ENCODE measurements around the gene CANX. TPM values are rescaled to one million over a fixed set of nuclear protein-coding genes. Genes with fewer than 3 reads are reported as not detected.

Gene CANX
- total RNA-seq, 1 experiment from 2014 or later = 538 TPM

DNA sequence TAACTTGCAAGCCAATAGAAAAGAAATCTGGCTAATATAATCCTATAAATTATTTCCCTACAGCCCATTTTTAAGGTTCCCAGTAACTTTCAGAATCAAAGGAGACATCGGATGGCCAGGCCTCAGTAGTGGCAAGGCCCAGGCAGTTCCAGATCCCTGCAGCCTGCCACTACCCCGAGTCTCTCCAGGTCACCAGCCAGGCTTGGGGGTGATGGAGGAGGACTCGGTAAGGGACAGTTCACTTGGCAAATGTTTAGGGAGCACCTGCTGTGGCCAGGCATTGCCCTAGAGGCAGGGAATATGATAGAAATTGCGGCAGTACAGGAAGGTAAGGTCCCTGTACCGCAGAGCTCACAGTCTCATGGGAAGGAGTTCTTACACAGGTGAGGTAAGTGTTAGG is 79.8 kb downstream of the CANX start:
- no peaks in the 10 kb centered on the region for H3K23me2 ChIP-seq (ENCODE audit: insufficient read length, low read depth, low read length, poor library complexity, severe bottlenecking)
- peak overlapping the region in 2 of 3 experiments; percentile 5 to 59; a peak in 2 of 7 replicates for H3K27ac Mint-ChIP-seq
- no CpG with 5 or more reads among the region's 5 CpGs for WGBS (ENCODE audit: extremely low coverage, insufficient read length, low lambda C conversion rate)
- H3K4me2 ChIP-seq (ENCODE audit: insufficient read depth, insufficient read length, low read length) = no peak overlapping the region
- no peak overlapping the region for H2BK20ac ChIP-seq (ENCODE audit: low read depth, low read length, poor library complexity, severe bottlenecking)
- no peak overlapping the region for H2BK5ac ChIP-seq (ENCODE audit: insufficient read length, low read length)
- no peak overlapping the region for H3K4me3 Mint-ChIP-seq
- H3K4me1 ChIP-seq (ENCODE audit: insufficient read depth, low read length) = no peaks in the 10 kb centered on the region
- no peak overlapping the region for H2BK12ac ChIP-seq (ENCODE audit: insufficient read length, low read depth, low read length)
- no peak overlapping the region for H3K9ac ChIP-seq (ENCODE audit: extremely low read depth, insufficient read length, low read length)
- H3K79me2 ChIP-seq (ENCODE audit: insufficient read depth, low read length) = no peaks in the 10 kb centered on the region
- no peak overlapping the region for H2BK15ac ChIP-seq (ENCODE audit: low read depth, low read length)
- H3T11ph ChIP-seq (ENCODE audit: low read length) = no peak overlapping the region
- no peaks in the 10 kb centered on the region for H3K4me1 Mint-ChIP-seq
- no peak overlapping the region for H2AK5ac ChIP-seq (ENCODE audit: insufficient read length, low read length)
- no peaks in the 10 kb centered on the region for H4K20me1 ChIP-seq (ENCODE audit: control insufficient read depth, insufficient read depth, insufficient read length)
- H3K23ac ChIP-seq (ENCODE audit: insufficient read length, low read depth, low read length) = no peak overlapping the region
- H4K8ac ChIP-seq (replicated peaks; ENCODE audit: insufficient read length, low read depth, low read length) = no peak overlapping the region
- no peak overlapping the region for H3K4ac ChIP-seq (ENCODE audit: low read depth, low read length)
- no peaks in the 10 kb centered on the region for H3K9me3 ChIP-seq (ENCODE audit: control insufficient read depth, low read depth, low read length)
- no peak for DNase-seq
- H4K5ac ChIP-seq (ENCODE audit: insufficient read length, low read depth, low read length) = no peak overlapping the region
- no peak overlapping the region for H2BK120ac ChIP-seq (ENCODE audit: low read depth, low read length, poor library complexity, severe bottlenecking)
- no peak overlapping the region for H3K27ac ChIP-seq (ENCODE audit: insufficient read length, low read depth, low read length)
- no peaks in the 10 kb centered on the region for H3K27me3 ChIP-seq (ENCODE audit: insufficient read depth, low read length)
- no peak overlapping the region for H3K14ac ChIP-seq (ENCODE audit: insufficient read depth, low read length)
- H2AFZ ChIP-seq (ENCODE audit: low read length) = no peak overlapping the region
- no peak overlapping the region for H3K56ac ChIP-seq (ENCODE audit: insufficient read length, low read depth, low read length)
- H3K9me3 Mint-ChIP-seq = no peaks in the 10 kb centered on the region
- peaks cover 2% of the 10 kb centered on the region; the same call in 1 of the 2 replicates for H3K27me3 Mint-ChIP-seq (ENCODE audit: low read depth)
- no peak overlapping the region for H3K18ac ChIP-seq (ENCODE audit: insufficient read length, low read depth, low read length)
- peaks cover 27 to 55% (median 40%) of the 10 kb centered on the region in 3 experiments for H3K36me3 Mint-ChIP-seq (ENCODE audit: insufficient read depth in 1 of 3, low read depth in 3 of 3)
- H3K79me1 ChIP-seq (ENCODE audit: insufficient read depth, low read depth, low read length, poor library complexity, severe bottlenecking) = no peaks in the 10 kb centered on the region
- TF ChIP-seq, protein P1, sequence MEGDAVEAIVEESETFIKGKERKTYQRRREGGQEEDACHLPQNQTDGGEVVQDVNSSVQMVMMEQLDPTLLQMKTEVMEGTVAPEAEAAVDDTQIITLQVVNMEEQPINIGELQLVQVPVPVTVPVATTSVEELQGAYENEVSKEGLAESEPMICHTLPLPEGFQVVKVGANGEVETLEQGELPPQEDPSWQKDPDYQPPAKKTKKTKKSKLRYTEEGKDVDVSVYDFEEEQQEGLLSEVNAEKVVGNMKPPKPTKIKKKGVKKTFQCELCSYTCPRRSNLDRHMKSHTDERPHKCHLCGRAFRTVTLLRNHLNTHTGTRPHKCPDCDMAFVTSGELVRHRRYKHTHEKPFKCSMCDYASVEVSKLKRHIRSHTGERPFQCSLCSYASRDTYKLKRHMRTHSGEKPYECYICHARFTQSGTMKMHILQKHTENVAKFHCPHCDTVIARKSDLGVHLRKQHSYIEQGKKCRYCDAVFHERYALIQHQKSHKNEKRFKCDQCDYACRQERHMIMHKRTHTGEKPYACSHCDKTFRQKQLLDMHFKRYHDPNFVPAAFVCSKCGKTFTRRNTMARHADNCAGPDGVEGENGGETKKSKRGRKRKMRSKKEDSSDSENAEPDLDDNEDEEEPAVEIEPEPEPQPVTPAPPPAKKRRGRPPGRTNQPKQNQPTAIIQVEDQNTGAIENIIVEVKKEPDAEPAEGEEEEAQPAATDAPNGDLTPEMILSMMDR (conservative IDR thresholded peaks at IDR 0.05) = no peak
- H4K91ac ChIP-seq (ENCODE audit: insufficient read length, low read depth, low read length) = no peak overlapping the region
